H1 (cell line): ENCODE measurements around the gene RGS4. TPM values are rescaled to one million over a fixed set of nuclear protein-coding genes. Genes with fewer than 3 reads are reported as not detected.

Experiments
- CTCF ChIA-PET: fragments of 300-600 bp; sonication (Branson Sonifier 250); formaldehyde crosslinking; loops from one replicate; lab custom pipeline; 2021; ENCODE audit not compliant: partially characterized antibody; lab: Charles Lee
- POLR2A ChIA-PET: fragments of 300-600 bp; sonication (Branson Sonifier 250); formaldehyde crosslinking; loops from one replicate; lab custom pipeline; 2021; ENCODE audit warnings: inconsistent platforms; ENCODE audit not compliant: partially characterized antibody; lab: Charles Lee
- DNase-seq, 2 experiments: peaks; one replicate each; pipeline versions ENCODE4 v3.0.0 to v3.0.0-alpha.2; 2010 to 2022; ENCODE audit warnings: low spot score in 2 of 2, low read depth in 1 of 2, mixed read lengths in 1 of 2
- FAIRE-seq: peaks from 2 replicates; lab custom pipeline; 2011; peaks lifted over from hg19 to GRCh38; lab: Jason Lieb, UNC
- H2AFZ ChIP-seq: 2 replicates; pipeline ENCODE4 v1.8.1; 2012; ENCODE audit warnings: low read length, inconsistent platforms
- H2AK5ac ChIP-seq: 2 replicates; pipeline ENCODE4 v1.6.1; 2013; ENCODE audit warnings: low read depth, low read length
- H2BK120ac ChIP-seq: replicated peaks from 2 replicates; pipeline ENCODE3; 2013; ENCODE audit warnings: low read depth, low read length, inconsistent platforms
- H2BK12ac ChIP-seq: 2 replicates; pipeline ENCODE4 v1.6.1; 2013; ENCODE audit warnings: low read depth, low read length
- H2BK15ac ChIP-seq: 2 replicates; pipeline ENCODE4 v1.6.1; 2013; ENCODE audit warnings: low read length
- H2BK20ac ChIP-seq: 2 replicates; pipeline ENCODE4 v1.6.1; 2013; ENCODE audit warnings: low read length
- H2BK5ac ChIP-seq: 2 replicates; pipeline ENCODE4 v1.6.1; 2013; ENCODE audit warnings: low read depth, low read length
- H3K14ac ChIP-seq: 2 replicates; pipeline ENCODE4 v1.6.1; 2013; ENCODE audit warnings: inconsistent platforms; ENCODE audit not compliant: insufficient read length
- H3K18ac ChIP-seq: 2 replicates; pipeline ENCODE4 v1.6.1; 2013; ENCODE audit warnings: low read length; ENCODE audit errors: extremely low read depth
- H3K23ac ChIP-seq: 2 replicates; pipeline ENCODE4 v1.6.1; 2013; ENCODE audit warnings: inconsistent platforms; ENCODE audit not compliant: insufficient read length
- H3K23me2 ChIP-seq: 2 replicates; pipeline ENCODE4 v1.6.1; 2013; ENCODE audit warnings: low read depth, low read length
- H3K27ac ChIP-seq: 2 replicates; pipeline ENCODE4 v1.6.1; 2011; ENCODE audit warnings: low read depth, low read length, inconsistent platforms
- H3K27me3 ChIP-seq, 4 experiments: replicated peaks in 1 of 4; 1 replicate in 1 of 4; 2 replicates in 3 of 4; pipeline versions ENCODE4 v1.6.1 to v1.8.1; 2011 to 2013; ENCODE audit warnings: low read length in 3 of 4, mild to moderate bottlenecking in 3 of 4, inconsistent platforms in 2 of 4, mixed read lengths in 2 of 4, moderate library complexity in 1 of 4; ENCODE audit not compliant: control insufficient read depth in 3 of 4, insufficient read depth in 3 of 4; ENCODE audit errors: extremely low read depth in 1 of 4
- H3K36me3 ChIP-seq, 4 experiments: 2 replicates each; pipeline versions ENCODE4 v1.6.1 to v1.8.1; 2011 to 2013; ENCODE audit warnings: mild to moderate bottlenecking in 4 of 4, low read length in 3 of 4, moderate library complexity in 2 of 4, control low read depth in 1 of 4, inconsistent platforms in 1 of 4; ENCODE audit not compliant: insufficient read depth in 4 of 4, control insufficient read depth in 2 of 4
- H3K4ac ChIP-seq: replicated peaks from 2 replicates; pipeline ENCODE3; 2013; ENCODE audit warnings: low read length, low read depth, mixed read lengths, inconsistent platforms; ENCODE audit not compliant: insufficient read length
- H3K4me1 ChIP-seq, 4 experiments: replicated peaks in 1 of 4; 1 replicate in 1 of 4; 2 replicates in 3 of 4; pipeline versions ENCODE4 v1.6.1 to v1.8.1; 2011 to 2013; ENCODE audit warnings: low read length in 3 of 4, inconsistent platforms in 2 of 4, mixed read lengths in 1 of 4; ENCODE audit not compliant: insufficient read depth in 4 of 4, control insufficient read depth in 3 of 4
- H3K4me2 ChIP-seq, 2 experiments: 2 replicates each; pipeline versions ENCODE4 v1.6.1 to v1.8.1; 2011 to 2013; ENCODE audit warnings: low read depth in 2 of 2, low read length in 2 of 2, control low read depth in 1 of 2, inconsistent platforms in 1 of 2, mild to moderate bottlenecking in 1 of 2; ENCODE audit not compliant: insufficient read depth in 1 of 2
- H3K4me3 ChIP-seq, 4 experiments: fragments of 200-600, 300-600 bp in 1 of 4; sonication (generic), shearing (Covaris generic), sonication (Bioruptor Twin) in 1 of 4; 2 replicates each; pipeline versions ENCODE4 v1.5.1 to v1.8.1; 2011 to 2016; ENCODE audit warnings: low read length in 4 of 4, low read depth in 3 of 4, control low read depth in 2 of 4, inconsistent platforms in 2 of 4, mild to moderate bottlenecking in 2 of 4, mixed read lengths in 1 of 4, moderate library complexity in 1 of 4; ENCODE audit not compliant: insufficient read depth in 2 of 4; ENCODE audit errors: extremely low read depth in 1 of 4
- H3K56ac ChIP-seq: replicated peaks from 2 replicates; pipeline ENCODE3; 2013; ENCODE audit warnings: low read depth, mild to moderate bottlenecking, mixed read lengths, low read length, inconsistent platforms; ENCODE audit not compliant: insufficient read length
- H3K79me1 ChIP-seq: 2 replicates; pipeline ENCODE4 v1.6.1; 2013; ENCODE audit warnings: low read depth, low read length, control low read depth
- H3K79me2 ChIP-seq, 2 experiments: 2 replicates each; pipeline versions ENCODE4 v1.6.1 to v1.8.1; 2012 to 2013; ENCODE audit warnings: low read length in 2 of 2, mild to moderate bottlenecking in 2 of 2, inconsistent platforms in 1 of 2; ENCODE audit not compliant: insufficient read depth in 2 of 2, control insufficient read depth in 1 of 2
- H3K9ac ChIP-seq, 4 experiments: replicated peaks in 1 of 4; 1 replicate in 1 of 4; 2 replicates in 3 of 4; pipeline versions ENCODE4 v1.6.1 to v1.8.1; 2011 to 2013; ENCODE audit warnings: low read depth in 3 of 4, low read length in 3 of 4, control low read depth in 2 of 4, mild to moderate bottlenecking in 2 of 4, moderate library complexity in 2 of 4, inconsistent platforms in 1 of 4; ENCODE audit errors: extremely low read depth in 1 of 4
- H3K9me3 ChIP-seq, 2 experiments: 2 replicates each; pipeline versions ENCODE4 v1.6.1 to v1.8.1; 2012 to 2013; ENCODE audit warnings: mild to moderate bottlenecking in 2 of 2, moderate library complexity in 2 of 2, control low read depth in 1 of 2, inconsistent platforms in 1 of 2, low read depth in 1 of 2, low read length in 1 of 2, mixed read lengths in 1 of 2; ENCODE audit not compliant: insufficient read depth in 2 of 2
- H4K20me1 ChIP-seq, 2 experiments: replicated peaks in 1 of 2; 2 replicates each; pipeline versions ENCODE3 to v1.8.1; 2011 to 2013; ENCODE audit warnings: inconsistent platforms in 2 of 2, low read length in 2 of 2, mild to moderate bottlenecking in 1 of 2; ENCODE audit not compliant: insufficient read depth in 2 of 2, control insufficient read depth in 1 of 2
- H4K5ac ChIP-seq: 2 replicates; pipeline ENCODE4 v1.6.1; 2013; ENCODE audit warnings: low read length, low read depth, mixed read lengths, inconsistent platforms; ENCODE audit not compliant: insufficient read length
- H4K8ac ChIP-seq: 2 replicates; pipeline ENCODE4 v1.8.0; 2013; ENCODE audit warnings: mild to moderate bottlenecking, moderate library complexity, low read length, inconsistent platforms; ENCODE audit not compliant: insufficient read depth; ENCODE audit errors: extremely low read depth
- H4K91ac ChIP-seq: replicated peaks from 2 replicates; pipeline ENCODE3; 2013; ENCODE audit warnings: low read length, mixed read lengths, inconsistent platforms; ENCODE audit not compliant: insufficient read length
- CREB1 ChIP-seq: IDR thresholded peaks from 2 replicates; pipeline ENCODE4 v1.6.1; 2012; ENCODE audit warnings: inconsistent platforms
- CTBP2 ChIP-seq: IDR thresholded peaks from 2 replicates; pipeline ENCODE4 v1.7.0; 2011; ENCODE audit warnings: borderline replicate concordance, mild to moderate bottlenecking, moderate library complexity, mixed read lengths, low read length; ENCODE audit not compliant: insufficient read depth, insufficient read length
- EZH2 ChIP-seq: fragments of 200-600 bp; sonication (generic); IDR thresholded peaks from 2 replicates; pipeline ENCODE4 v1.7.1; 2012; ENCODE audit warnings: low read depth, mild to moderate bottlenecking, moderate library complexity, low read length, inconsistent platforms; ENCODE audit not compliant: severe bottlenecking
- KDM5A ChIP-seq: fragments of 200-600 bp; IDR thresholded peaks from 2 replicates; pipeline ENCODE4 v1.7.1; 2012; ENCODE audit warnings: mild to moderate bottlenecking, low read length, inconsistent platforms, mixed read lengths
- POLR2A ChIP-seq, 2 experiments: IDR thresholded peaks; 1 replicate in 1 of 2; 2 replicates in 1 of 2; pipeline ENCODE4 v1.6.1; 2011; ENCODE audit warnings: low read depth in 2 of 2, low read length in 2 of 2, mild to moderate bottlenecking in 2 of 2; ENCODE audit errors: control extremely low read depth in 1 of 2
- POLR2AphosphoS5 ChIP-seq: IDR thresholded peaks from 2 replicates; pipeline ENCODE4 v1.6.1; 2011; ENCODE audit warnings: low read depth, low read length
- RBBP5 ChIP-seq: IDR thresholded peaks from 2 replicates; pipeline ENCODE4 v1.7.1; 2012; ENCODE audit warnings: low read depth, mild to moderate bottlenecking, inconsistent platforms, low read length, moderate library complexity, borderline replicate concordance
- RXRA ChIP-seq: IDR thresholded peaks from 2 replicates; pipeline ENCODE4 v1.6.1; 2011; ENCODE audit warnings: low read depth, mild to moderate bottlenecking, low read length, moderate library complexity; ENCODE audit not compliant: insufficient read depth
- TAF1 ChIP-seq: IDR thresholded peaks from 2 replicates; pipeline ENCODE4 v1.6.1; 2011; ENCODE audit warnings: mild to moderate bottlenecking, low read depth, low read length
- WGBS, 2 experiments: shearing (Covaris generic) in 1 of 2; methylation state at CpG; one replicate each; pipeline versions ENCODE4 v1.1.6 to v1.1.7; 2013 to 2015; ENCODE audit warnings: low lambda C conversion rate in 2 of 2, mixed read lengths in 2 of 2, inconsistent platforms in 1 of 2, low coverage in 1 of 2, missing lambda C conversion rate in 1 of 2; ENCODE audit not compliant: insufficient replicate concordance in 2 of 2, insufficient coverage in 1 of 2, insufficient read length in 1 of 2; ENCODE audit errors: extremely low coverage in 1 of 2, missing lambda C conversion rate in 1 of 2; 5-methylcytosine and 5-hydroxymethylcytosine counted together
- polyA plus RNA-seq, 7 experiments: library from polyadenylated mRNA; depleted of rRNA in 3 of 7; stranded (reverse) in 5 of 7; unstranded in 2 of 7; fragments of >200 nt in 5 of 7; fragments of 200-250 nt in 2 of 7; gene quantifications; 1 replicate in 5 of 7; 2 replicates in 1 of 7; 4 replicates in 1 of 7; pipeline versions ENCODE4 v1.2.1 to v1.2.3, GENCODE V29; 2011 to 2013; ENCODE audit warnings: missing spikeins in 2 of 7, mixed read lengths in 2 of 7
- total RNA-seq: library from RNA; stranded (reverse); fragmentation: NEBNext Ultra II Directional; extraction: Animal tissue kit (Norgen Biotek cat#: 25700); gene quantifications from 2 replicates; pipeline ENCODE4 v1.2.1, GENCODE V29; 2021
- TF ChIP-seq, protein P1 (sequence below): IDR thresholded peaks from 2 replicates; pipeline ENCODE4 v1.6.1; 2012; ENCODE audit warnings: inconsistent platforms

RGS4 gene
- total and polyA plus RNA-seq, 2 of the 8 experiments (the other 6 are each of a cell fraction or from before 2014, with no cell fraction given) = 0.26 to 0.74 TPM

- H4K20me1 ChIP-seq = no peaks in the 10 kb centered on the region
- H3K79me2 ChIP-seq = no peaks in the 10 kb centered on the region
- H2AFZ ChIP-seq = no peak overlapping the region
- no peak overlapping the region for H4K8ac ChIP-seq
- peaks cover 0 to 5% of the 10 kb centered on the region in 2 experiments; a peak in 1 of 4 replicates for H3K9me3 ChIP-seq
- no peak overlapping the region for H3K4ac ChIP-seq
- H3K23me2 ChIP-seq = no peaks in the 10 kb centered on the region
- no peak for DNase-seq
- no peak overlapping the region for H3K14ac ChIP-seq
- no peak overlapping the region for H3K18ac ChIP-seq
- ChIA-PET POLR2A (no interaction called here), CTCF (interaction anchor here (0.6 to 7.5 kb wide), 7 partner anchors 16 to 1627 kb away, joined by 3 to 86 read pairs (median 6); no protein-coding TSS in a partner anchor)
- no peak overlapping the region for H2BK20ac ChIP-seq
- H3K36me3 ChIP-seq = no peaks in the 10 kb centered on the region
- H2AK5ac ChIP-seq = no peak overlapping the region
- no peak overlapping the region for H2BK12ac ChIP-seq
- TF ChIP-seq RBBP5 = no peak
- TF ChIP-seq CTBP2 = no peak
- TF ChIP-seq CREB1 = no peak
- TF ChIP-seq POLR2A (IDR thresholded peaks at IDR 0.05; ENCODE audit: control extremely low read depth in 1 of 2, low read depth in 2 of 2, low read length in 2 of 2) = no peak
- TF ChIP-seq POLR2AphosphoS5 = no peak
- no peak for TF ChIP-seq RXRA
- no peak for TF ChIP-seq EZH2
- TF ChIP-seq, protein P1, sequence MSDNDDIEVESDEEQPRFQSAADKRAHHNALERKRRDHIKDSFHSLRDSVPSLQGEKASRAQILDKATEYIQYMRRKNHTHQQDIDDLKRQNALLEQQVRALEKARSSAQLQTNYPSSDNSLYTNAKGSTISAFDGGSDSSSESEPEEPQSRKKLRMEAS = no peak
- TF ChIP-seq TAF1 = no peak
- no peak for TF ChIP-seq KDM5A
- no peaks in the 10 kb centered on the region for H3K27me3 ChIP-seq
- H3K4me3 ChIP-seq = no peak overlapping the region
- H2BK15ac ChIP-seq = no peak overlapping the region
- no peak overlapping the region for H3K27ac ChIP-seq
- no peak overlapping the region for H3K9ac ChIP-seq
- no peak overlapping the region for H2BK5ac ChIP-seq
- no peak for FAIRE-seq
- H3K23ac ChIP-seq = no peak overlapping the region
- H3K4me1 ChIP-seq = no peaks in the 10 kb centered on the region
- no peak overlapping the region for H3K56ac ChIP-seq
- H2BK120ac ChIP-seq = no peak overlapping the region
- no peak overlapping the region for H4K91ac ChIP-seq
- H3K4me2 ChIP-seq = no peak overlapping the region
- 82% methylated on average over 1 of the region's 1 CpG; no CpG with 5 or more reads in 1 of the 2 experiments for WGBS, 2 experiments
- no peak overlapping the region for H4K5ac ChIP-seq
- H3K79me1 ChIP-seq = no peaks in the 10 kb centered on the region
Measured at GRCh38 chr1:163074004-163074403, 4.8 kb downstream of the RGS4 start.
